ENCODE measurements around the gene RPS6KL1. TPM values are rescaled to one million over a fixed set of nuclear protein-coding genes. Genes with fewer than 3 reads are reported as not detected.

RPS6KL1 gene
- total RNA-seq, 2 experiments from 2014 or later = 12.5 to 12.7 TPM

DNA sequence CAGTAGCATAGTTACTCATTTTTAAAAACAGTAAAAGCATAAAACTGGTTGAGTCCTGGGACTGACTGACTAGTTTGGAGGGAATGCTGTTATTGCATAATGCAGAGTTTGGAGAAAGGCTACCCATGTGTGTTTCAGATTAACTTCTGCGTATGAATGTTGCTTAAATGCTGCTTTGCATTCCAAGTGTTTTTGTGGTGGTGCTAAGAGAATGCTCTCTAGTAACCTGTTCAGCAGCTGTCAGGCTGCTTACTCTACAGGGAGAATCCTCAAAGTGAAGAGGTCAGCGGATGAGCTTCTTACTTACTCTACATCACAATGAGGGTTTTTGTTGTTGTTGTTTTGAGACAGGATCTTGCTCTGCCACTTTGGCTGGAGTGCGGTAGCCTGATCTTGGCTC is 37.1 kb downstream of the RPS6KL1 start:
- H3K27me3 Mint-ChIP-seq = no peaks in the 10 kb centered on the region
- no peak for ATAC-seq (ENCODE audit: poor library complexity)
- Histone ChIP-seq H3K4me3 (ENCODE audit: low read length) (no peak overlapping the region), H3K27me3 (ENCODE audit: control insufficient read depth in 1 of 2, insufficient read depth in 2 of 2, low read length in 2 of 2) (no peaks in the 10 kb centered on the region), H3K36me3 (ENCODE audit: insufficient read depth, low read length) (peaks cover 31% of the 10 kb centered on the region), H3K27ac (ENCODE audit: low read depth in 1 of 2, low read length in 2 of 2) (no peak overlapping the region), H3K9me3 (ENCODE audit: control insufficient read depth in 1 of 2, insufficient read depth in 1 of 2, low read length in 2 of 2) (no peaks in the 10 kb centered on the region), H3K4me1 (ENCODE audit: insufficient read depth, low read length) (peaks cover 49% of the 10 kb centered on the region)
- peaks cover 73% of the 10 kb centered on the region for H3K4me1 Mint-ChIP-seq (ENCODE audit: low read depth)
- TF ChIP-seq, protein P1, sequence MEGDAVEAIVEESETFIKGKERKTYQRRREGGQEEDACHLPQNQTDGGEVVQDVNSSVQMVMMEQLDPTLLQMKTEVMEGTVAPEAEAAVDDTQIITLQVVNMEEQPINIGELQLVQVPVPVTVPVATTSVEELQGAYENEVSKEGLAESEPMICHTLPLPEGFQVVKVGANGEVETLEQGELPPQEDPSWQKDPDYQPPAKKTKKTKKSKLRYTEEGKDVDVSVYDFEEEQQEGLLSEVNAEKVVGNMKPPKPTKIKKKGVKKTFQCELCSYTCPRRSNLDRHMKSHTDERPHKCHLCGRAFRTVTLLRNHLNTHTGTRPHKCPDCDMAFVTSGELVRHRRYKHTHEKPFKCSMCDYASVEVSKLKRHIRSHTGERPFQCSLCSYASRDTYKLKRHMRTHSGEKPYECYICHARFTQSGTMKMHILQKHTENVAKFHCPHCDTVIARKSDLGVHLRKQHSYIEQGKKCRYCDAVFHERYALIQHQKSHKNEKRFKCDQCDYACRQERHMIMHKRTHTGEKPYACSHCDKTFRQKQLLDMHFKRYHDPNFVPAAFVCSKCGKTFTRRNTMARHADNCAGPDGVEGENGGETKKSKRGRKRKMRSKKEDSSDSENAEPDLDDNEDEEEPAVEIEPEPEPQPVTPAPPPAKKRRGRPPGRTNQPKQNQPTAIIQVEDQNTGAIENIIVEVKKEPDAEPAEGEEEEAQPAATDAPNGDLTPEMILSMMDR (IDR thresholded peaks at IDR 0.05) = no peak
- no peak for DNase-seq
- no peaks in the 10 kb centered on the region for H3K9me3 Mint-ChIP-seq
- ChIA-PET POLR2A (no interaction called here), CTCF (interaction anchor here (1.3 to 1.6 kb wide), 2 partner anchors 20 to 25 kb away, joined by 7 to 8 read pairs; no protein-coding TSS in a partner anchor)
- intact Hi-C loops (cut with DNase I, micrococcal nuclease) = no loop called here
- H3K36me3 Mint-ChIP-seq (ENCODE audit: low read depth) = peaks cover 76% of the 10 kb centered on the region
- peak overlapping the region; percentile 21 for H3K4me3 Mint-ChIP-seq
- H3K27ac Mint-ChIP-seq = peak overlapping the region; percentile 47

DNA sequence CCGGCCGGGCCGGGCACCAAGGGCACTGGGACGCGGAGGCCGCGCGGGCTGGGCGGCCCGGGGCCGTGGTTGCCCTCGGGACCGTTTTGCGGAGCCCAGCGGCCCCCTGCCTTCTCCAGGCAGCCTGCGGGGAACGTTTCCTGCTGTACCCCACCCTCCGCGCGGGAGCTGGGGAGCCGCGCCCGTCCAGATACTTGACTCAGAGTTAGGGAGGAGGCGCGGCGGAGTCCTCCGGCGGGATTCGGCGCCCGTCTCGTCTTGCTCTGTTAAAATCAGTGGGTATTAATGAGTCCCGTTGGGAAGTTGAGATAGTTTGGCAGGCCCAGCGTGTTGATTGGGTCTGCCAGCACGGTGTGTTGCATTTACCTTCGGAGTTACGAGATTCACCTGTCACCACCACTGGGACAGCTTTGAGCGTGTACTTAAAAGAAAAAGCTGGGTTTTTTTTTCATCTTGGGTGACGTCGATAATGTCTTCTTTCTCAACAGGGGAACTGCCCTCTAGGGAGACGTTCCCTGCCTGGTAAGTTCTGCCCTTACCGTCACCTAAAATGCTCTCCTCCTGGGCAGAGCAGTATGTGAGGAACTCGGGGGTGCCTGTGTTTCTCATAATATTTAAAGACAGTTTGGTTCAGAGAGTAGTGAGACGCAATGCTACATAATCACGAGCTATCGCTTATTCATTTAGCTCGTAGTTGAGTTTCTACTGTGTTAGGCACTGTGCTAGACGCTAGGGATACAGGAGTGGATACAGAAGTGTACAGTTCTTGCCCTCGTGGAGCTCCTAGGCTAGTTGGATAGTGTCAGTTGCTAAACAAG is 40.7 kb downstream of the RPS6KL1 start:
- H3K4me1 Mint-ChIP-seq (ENCODE audit: low read depth) = peaks cover 71% of the 10 kb centered on the region
- Histone ChIP-seq H3K9me3 (ENCODE audit: control insufficient read depth in 1 of 2, insufficient read depth in 1 of 2, low read length in 2 of 2) (no peaks in the 10 kb centered on the region), H3K27me3 (ENCODE audit: control insufficient read depth in 1 of 2, insufficient read depth in 2 of 2, low read length in 2 of 2) (no peaks in the 10 kb centered on the region), H3K27ac (ENCODE audit: low read depth in 1 of 2, low read length in 2 of 2) (peak overlapping the region; percentile 82 to 88), H3K4me3 (ENCODE audit: low read length) (peak overlapping the region; percentile 95), H3K36me3 (ENCODE audit: insufficient read depth, low read length) (peaks cover 10% of the 10 kb centered on the region), H3K4me1 (ENCODE audit: insufficient read depth, low read length) (peaks cover 54% of the 10 kb centered on the region)
- ChIA-PET CTCF (interaction anchor here (1.1 to 2.8 kb wide), 6 partner anchors 21 to 207 kb away, joined by 3 to 21 read pairs (median 5); partner anchors contain the start of genes ACYP1 and YLPM1), POLR2A (interaction anchor here (0.7 to 3.6 kb wide), 11 partner anchors 11 to 120 kb away, joined by 3 to 36 read pairs (median 10); partner anchors contain the start of genes RPS6KL1 and YLPM1)
- intact Hi-C loops (cut with DNase I, micrococcal nuclease) = loop anchor here (2.0 to 5.0 kb wide), 4 partner anchors 16 to 120 kb away; partner anchors contain the start of gene YLPM1 (in 1 of the 2)
- H3K27me3 Mint-ChIP-seq = no peaks in the 10 kb centered on the region
- DNase-seq (peak; percentile 14 to 88 (median 52)), ATAC-seq (ENCODE audit: poor library complexity) (peak; percentile 73)
- no peaks in the 10 kb centered on the region for H3K9me3 Mint-ChIP-seq
- peak overlapping the region; percentile 92 for H3K27ac Mint-ChIP-seq
- peak overlapping the region; percentile 99 for H3K4me3 Mint-ChIP-seq
- TF ChIP-seq, protein P1 (IDR thresholded peaks at IDR 0.05) = no peak
- peaks cover 43% of the 10 kb centered on the region for H3K36me3 Mint-ChIP-seq (ENCODE audit: low read depth)

DNA sequence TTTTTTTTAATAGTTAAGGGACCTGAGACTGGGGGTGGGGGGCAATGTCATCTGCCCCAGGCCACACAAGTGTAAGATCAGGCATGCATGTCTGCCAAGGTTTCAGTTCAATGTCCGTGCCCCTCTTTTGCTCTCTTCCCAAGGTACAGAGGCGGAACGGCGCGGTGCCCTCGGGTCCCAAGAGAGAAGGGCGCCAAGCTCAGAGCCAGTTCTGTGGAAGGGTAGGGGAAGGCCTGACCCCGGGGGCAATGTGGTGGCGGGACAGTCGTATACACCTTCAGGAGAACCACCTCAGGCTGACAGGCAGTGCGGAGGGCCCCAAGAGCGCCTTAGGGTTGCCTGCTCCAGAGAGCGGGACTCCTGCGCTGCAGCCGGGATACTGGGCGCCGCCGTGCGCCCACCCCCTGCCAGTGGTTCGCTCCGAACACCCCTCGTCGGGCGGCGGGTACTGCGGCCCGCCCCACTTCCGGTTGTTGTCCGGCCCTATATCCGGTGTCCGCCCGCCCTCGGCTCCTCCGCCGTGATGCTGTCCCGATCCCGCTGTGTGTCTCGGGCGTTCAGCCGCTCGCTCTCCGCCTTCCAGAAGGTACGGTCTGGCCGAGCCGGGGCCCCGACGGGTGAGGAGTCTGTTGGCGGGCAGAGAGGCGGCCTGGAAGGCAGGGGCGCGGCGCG is 41.5 kb downstream of the RPS6KL1 start, which contains the start of gene DLST:
Gene DLST (plus strand): TSS at position 486 of the 672 bp plus-strand sequence. CDS start 38 bp downstream, at position 524.
- no peaks in the 10 kb centered on the region for H3K27me3 ChIP-seq (ENCODE audit: control insufficient read depth in 1 of 2, insufficient read depth in 2 of 2, low read length in 2 of 2)
- ATAC-seq (ENCODE audit: poor library complexity) = peak; percentile 61
- Mint-ChIP-seq H3K9me3 (no peaks in the 10 kb centered on the region), H3K4me3 (peak within 1 kb of the TSS; percentile 99), H3K27ac (peak within 1 kb of the TSS; percentile 92), H3K4me1 (ENCODE audit: low read depth) (peaks cover 70% of the 10 kb centered on the region), H3K27me3 (no peaks in the 10 kb centered on the region), H3K36me3 (ENCODE audit: low read depth) (peaks cover 41% of the 10 kb centered on the region)
- H3K27ac ChIP-seq (ENCODE audit: low read depth in 1 of 2, low read length in 2 of 2) = peak within 1 kb of the TSS; percentile 82 to 88
- ChIA-PET CTCF (interaction anchor here (1.1 to 2.8 kb wide), 4 partner anchors 21 to 182 kb away, joined by 3 to 21 read pairs (median 10); partner anchors contain the start of genes ACYP1 and YLPM1), POLR2A (interaction anchor here (0.7 to 3.6 kb wide), 9 partner anchors 10 to 120 kb away, joined by 3 to 36 read pairs (median 12); partner anchors contain the start of genes RPS6KL1 and YLPM1)
- H3K4me3 ChIP-seq (ENCODE audit: low read length) = peak within 1 kb of the TSS; percentile 95
- DNase-seq = peak; percentile 70 to 92 (median 80)
- peaks cover 53% of the 10 kb centered on the region for H3K4me1 ChIP-seq (ENCODE audit: insufficient read depth, low read length)
- no peaks in the 10 kb centered on the region for H3K9me3 ChIP-seq (ENCODE audit: control insufficient read depth in 1 of 2, insufficient read depth in 1 of 2, low read length in 2 of 2)
- peaks cover 10% of the 10 kb centered on the region for H3K36me3 ChIP-seq (ENCODE audit: insufficient read depth, low read length)
- intact Hi-C loops (cut with DNase I, micrococcal nuclease) = loop anchor here (2.0 to 5.0 kb wide), 5 partner anchors 15 to 119 kb away; partner anchors contain the start of gene YLPM1 (in 1 of the 2)
- TF ChIP-seq, protein P1 (IDR thresholded peaks at IDR 0.05) = no peak
